Ishikawa (cell line): ENCODE data around the gene TINAGL1.

ENCODE experiments used
- CEBPB ChIP-seq: IDR thresholded peaks from 2 replicates; pipeline ENCODE4 v1.6.1; 2012
- CREB1 ChIP-seq: IDR thresholded peaks from 2 replicates; pipeline ENCODE4 v1.6.1; 2012; ENCODE audit warnings: low read depth
- EP300 ChIP-seq: IDR thresholded peaks from 2 replicates; pipeline ENCODE4 v1.6.1; 2012; ENCODE audit warnings: borderline replicate concordance
- FOXM1 ChIP-seq: IDR thresholded peaks from 2 replicates; pipeline ENCODE4 v1.6.1; 2012; ENCODE audit warnings: low read depth, borderline replicate concordance
- RAD21 ChIP-seq: IDR thresholded peaks from 2 replicates; pipeline ENCODE4 v1.6.1; 2012; ENCODE audit warnings: low read depth
- REST ChIP-seq: IDR thresholded peaks from 2 replicates; pipeline ENCODE4 v1.6.1; 2012; ENCODE audit warnings: low read depth, mild to moderate bottlenecking
- TAF1 ChIP-seq: IDR thresholded peaks from 2 replicates; pipeline ENCODE4 v1.6.1; 2012; ENCODE audit warnings: low read depth, mild to moderate bottlenecking
- TCF12 ChIP-seq: IDR thresholded peaks from 2 replicates; pipeline ENCODE4 v1.6.1; 2012; ENCODE audit warnings: low read depth
- TEAD4 ChIP-seq: IDR thresholded peaks from 2 replicates; pipeline ENCODE4 v1.6.1; 2012
- USF1 ChIP-seq: IDR thresholded peaks from 2 replicates; pipeline ENCODE4 v1.6.1; 2012
- ZBTB7A ChIP-seq: IDR thresholded peaks from 2 replicates; pipeline ENCODE4 v1.6.1; 2012; ENCODE audit warnings: low read depth
- TF ChIP-seq, protein P1 (sequence below): IDR thresholded peaks from 2 replicates; pipeline ENCODE4 v1.6.1; 2012

- TF ChIP-seq TAF1 = no peak
- TF ChIP-seq REST = no peak
- no peak for TF ChIP-seq CEBPB
- TF ChIP-seq, protein P1, sequence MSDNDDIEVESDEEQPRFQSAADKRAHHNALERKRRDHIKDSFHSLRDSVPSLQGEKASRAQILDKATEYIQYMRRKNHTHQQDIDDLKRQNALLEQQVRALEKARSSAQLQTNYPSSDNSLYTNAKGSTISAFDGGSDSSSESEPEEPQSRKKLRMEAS = no peak
- no peak for TF ChIP-seq TEAD4
- no peak for TF ChIP-seq RAD21
- no peak for TF ChIP-seq TCF12
- no peak for TF ChIP-seq USF1
- TF ChIP-seq EP300 = no peak
- TF ChIP-seq ZBTB7A = no peak
- no peak for TF ChIP-seq CREB1
- TF ChIP-seq FOXM1 = no peak
These were observed 25.1 kb upstream of the TINAGL1 start for GRCh38 chr1:31551208-31551607.
